CD4-positive, alpha-beta T cell treated with Interleukin-17A for 4 hours (primary cell): ENCODE data around the gene CDC26.
"Not testable (repeated sequence)": the region's sequence is repeated elsewhere in the genome, so short reads cannot be mapped to it uniquely, and the experiment has no call there.

Source experiments
- DNase-seq: peaks from one replicate; pipeline ENCODE4 v3.0.0-alpha.2; 2020; ENCODE audit warnings: mixed read lengths

CDC26 gene

GRCh38 chr9:113290052-113290607 is 14.8 kb upstream of the CDC26 start:
- DNase-seq = no peak

- DNase-seq = no peak
These were observed 13.7 kb upstream of the CDC26 start for GRCh38 chr9:113289091-113289490.

GRCh38 chr9:113281356-113281755 is 6.0 kb upstream of the CDC26 start:
- DNase-seq = no peak

- DNase-seq = no peak
These were observed 3.5 kb upstream of the CDC26 start for GRCh38 chr9:113278840-113279239.

GRCh38 chr9:113274474-113275156 is 757 bp downstream of the CDC26 start:
- peak; percentile 28 for DNase-seq

GRCh38 chr9:113269871-113270270 is 5.5 kb downstream of the CDC26 start:
- no peak for DNase-seq

- no peak for DNase-seq
These were observed 6.0 kb downstream of the CDC26 start for GRCh38 chr9:113269355-113269754.

- DNase-seq = no peak
These were observed 7.3 kb downstream of the CDC26 start for GRCh38 chr9:113267911-113268566.

- DNase-seq = no peak
These were observed 9.2 kb downstream of the CDC26 start for GRCh38 chr9:113266174-113266573.

- DNase-seq = no peak
These were observed 13.3 kb downstream of the CDC26 start for GRCh38 chr9:113261917-113262671.

GRCh38 chr9:113258282-113258681 is 17.1 kb downstream of the CDC26 start:
- no peak for DNase-seq

GRCh38 chr9:113257863-113258262 is 17.5 kb downstream of the CDC26 start:
- DNase-seq = no peak

- DNase-seq = no peak
These were observed 19.9 kb downstream of the CDC26 start for GRCh38 chr9:113255438-113255837.

- DNase-seq = no peak
These were observed 20.4 kb downstream of the CDC26 start for GRCh38 chr9:113254991-113255390.

GRCh38 chr9:113250807-113251206 is 24.6 kb downstream of the CDC26 start:
- no peak for DNase-seq

- DNase-seq = not testable (repeated sequence)
These were observed 25.7 kb downstream of the CDC26 start for GRCh38 chr9:113249661-113250060.

- no peak for DNase-seq
These were observed 27.7 kb downstream of the CDC26 start for GRCh38 chr9:113247640-113248039.

- no peak for DNase-seq
These were observed 28.4 kb downstream of the CDC26 start for GRCh38 chr9:113246928-113247327.

- DNase-seq = no peak
These were observed 29.5 kb downstream of the CDC26 start for GRCh38 chr9:113245894-113246293.

GRCh38 chr9:113244556-113244955 is 30.8 kb downstream of the CDC26 start:
- DNase-seq = no peak

- DNase-seq = no peak
These were observed 34.2 kb downstream of the CDC26 start for GRCh38 chr9:113241161-113241560.

- DNase-seq = no peak
These were observed 36.5 kb downstream of the CDC26 start for GRCh38 chr9:113238859-113239232.

GRCh38 chr9:113238202-113238858 is 37.0 kb downstream of the CDC26 start:
- no peak for DNase-seq
